HT1080 (cell line): ENCODE measurements around the gene PI4KA. TPM values are rescaled to one million over a fixed set of nuclear protein-coding genes. Genes with fewer than 3 reads are reported as not detected.
A peak's percentile ranks its signal among the peaks of the same experiment; 100 is the strongest.
"Not testable (repeated sequence)": the region's sequence is repeated elsewhere in the genome, so short reads cannot be mapped to it uniquely, and the experiment has no call there.

ENCODE experiments used
- DNase-seq: peaks from one replicate; pipeline ENCODE4 v3.0.0-alpha.2; 2015; ENCODE audit warnings: low read depth
- total RNA-seq: library from RNA; depleted of rRNA; stranded (reverse); fragments of >200 nt; shearing (Covaris generic); gene quantifications from 2 replicates; pipeline ENCODE4 v1.2.3, GENCODE V29; 2014

The PI4KA gene
- total RNA-seq, 1 experiment from 2014 or later, result 35.9 TPM

DNA sequence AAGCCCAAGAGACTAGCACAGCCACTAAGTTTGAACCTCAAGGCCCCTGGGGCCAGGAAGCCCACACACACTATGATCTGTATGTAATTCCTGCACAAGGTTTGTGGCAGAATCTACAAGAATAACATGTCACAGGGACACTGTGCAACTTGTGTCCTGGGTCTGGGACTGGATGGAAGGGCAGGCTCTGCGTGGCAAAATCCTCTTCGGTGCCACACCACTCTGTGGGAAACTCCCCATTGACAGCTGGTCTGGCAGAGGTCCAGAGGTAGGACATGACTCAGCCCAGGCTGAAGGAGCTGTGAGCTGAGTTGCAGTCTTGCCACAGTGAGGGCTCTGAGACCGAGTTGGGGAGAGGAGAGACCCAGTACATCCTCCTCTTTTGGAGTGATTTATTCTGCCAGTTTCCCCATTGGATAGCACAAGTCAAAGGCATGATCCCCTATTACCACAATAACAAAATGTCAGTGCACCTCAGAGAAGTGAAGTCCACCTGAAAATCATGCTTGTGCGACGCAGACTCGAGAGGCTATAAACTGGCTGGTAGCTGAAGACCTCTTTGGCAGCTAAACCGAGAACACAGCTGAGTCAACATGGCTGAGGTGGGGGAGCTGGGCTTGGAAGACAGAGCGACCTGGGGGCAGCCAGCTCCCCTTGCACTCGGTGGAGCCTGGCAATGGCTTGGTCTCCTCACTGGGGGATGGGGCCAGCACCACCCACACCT lies 108.0 kb downstream of the PI4KA start:
- DNase-seq, result peak; percentile 72

- DNase-seq, result no peak
These were observed 109.2 kb downstream of the PI4KA start for GRCh38 chr22:20749453-20749852.

DNA sequence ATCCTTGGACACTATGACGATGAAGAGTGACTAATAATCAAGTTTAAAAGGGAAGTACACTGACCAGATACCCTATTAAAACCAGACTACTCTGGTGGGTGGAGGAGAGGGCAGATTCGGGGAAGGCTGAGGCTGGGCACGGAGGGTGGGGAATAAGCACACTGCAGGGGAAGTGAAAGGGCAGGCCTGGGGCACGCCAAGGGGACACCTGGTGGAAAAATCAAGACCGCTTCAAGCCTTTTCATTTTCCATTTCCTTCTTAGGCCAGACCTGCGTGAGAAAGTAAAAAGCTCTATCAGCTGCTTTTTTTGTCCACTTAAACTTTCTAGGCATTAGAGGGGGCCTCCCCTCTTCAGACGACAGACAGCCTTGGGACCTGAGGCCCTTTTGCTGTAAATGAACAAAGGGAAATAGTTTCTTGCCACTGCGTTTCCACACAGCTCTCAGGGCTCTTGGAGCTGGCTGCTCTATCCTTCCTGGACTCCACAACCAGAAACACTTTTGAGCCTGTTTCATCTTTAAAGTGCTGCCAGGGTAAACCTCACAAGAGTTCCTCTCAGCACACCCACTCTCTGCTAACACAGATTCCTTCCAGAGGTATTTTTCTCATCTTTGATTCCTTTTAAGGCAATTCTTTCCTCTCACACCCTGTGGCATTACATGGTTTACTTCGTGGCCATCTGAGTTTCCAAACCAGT lies 109.7 kb downstream of the PI4KA start:
- no peak for DNase-seq

- DNase-seq, result no peak
These were observed 110.5 kb downstream of the PI4KA start for GRCh38 chr22:20748082-20748481.

DNA sequence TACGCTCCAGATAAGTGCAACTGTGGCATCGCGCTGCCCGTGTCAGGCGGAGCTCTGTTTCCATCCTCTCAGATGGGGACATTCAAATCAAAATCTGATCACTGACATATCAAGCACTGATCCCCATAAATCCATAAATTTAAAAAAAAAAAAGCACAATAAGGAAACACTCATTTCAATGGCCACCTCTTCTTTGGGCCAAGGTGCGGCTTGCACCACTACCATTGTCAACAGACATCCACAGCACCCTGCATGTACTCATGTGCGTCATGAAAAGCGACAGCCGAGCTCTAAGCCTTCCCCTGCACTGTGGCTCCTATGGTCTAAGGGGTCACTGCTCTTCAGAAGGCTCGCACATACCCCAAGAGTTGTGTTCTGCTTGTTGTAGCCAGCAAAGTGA lies 111.4 kb downstream of the PI4KA start:
- no peak for DNase-seq

DNA sequence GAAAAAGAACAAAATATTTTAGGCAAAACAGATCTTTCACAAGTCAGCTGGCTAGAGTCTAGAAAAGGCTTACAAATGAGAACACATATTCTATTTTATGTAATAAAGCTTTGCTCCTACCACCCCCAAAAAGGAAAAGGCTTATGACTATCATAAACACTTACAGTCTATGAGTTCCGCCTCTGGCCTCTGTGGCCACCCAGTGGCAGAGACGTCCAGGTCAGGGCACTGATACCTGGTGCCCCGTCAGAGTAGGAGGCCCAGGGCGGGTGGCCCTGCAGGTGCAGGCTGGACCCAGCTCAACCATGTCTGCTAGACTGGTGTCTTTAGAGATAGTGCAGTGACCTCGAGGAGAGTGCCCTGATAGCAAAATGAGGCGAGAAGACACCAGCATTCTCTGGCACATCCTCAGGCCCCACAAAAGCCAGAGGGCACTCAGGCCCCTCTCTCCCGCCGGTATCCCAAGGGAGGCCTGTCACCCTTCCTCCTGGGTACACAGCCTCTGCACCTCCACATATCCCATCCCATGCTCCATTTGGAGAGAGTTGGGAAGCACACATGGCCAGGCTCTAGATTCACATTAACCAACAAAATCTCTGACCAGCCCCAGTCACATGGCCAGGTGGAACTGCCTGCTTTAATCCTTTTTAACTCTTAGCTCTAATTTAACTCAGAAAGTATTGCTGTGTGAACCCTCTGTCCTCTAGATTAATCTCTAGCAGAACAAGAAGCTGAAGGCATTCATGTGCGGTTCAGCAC lies 112.0 kb downstream of the PI4KA start:
- DNase-seq, result no peak

DNA sequence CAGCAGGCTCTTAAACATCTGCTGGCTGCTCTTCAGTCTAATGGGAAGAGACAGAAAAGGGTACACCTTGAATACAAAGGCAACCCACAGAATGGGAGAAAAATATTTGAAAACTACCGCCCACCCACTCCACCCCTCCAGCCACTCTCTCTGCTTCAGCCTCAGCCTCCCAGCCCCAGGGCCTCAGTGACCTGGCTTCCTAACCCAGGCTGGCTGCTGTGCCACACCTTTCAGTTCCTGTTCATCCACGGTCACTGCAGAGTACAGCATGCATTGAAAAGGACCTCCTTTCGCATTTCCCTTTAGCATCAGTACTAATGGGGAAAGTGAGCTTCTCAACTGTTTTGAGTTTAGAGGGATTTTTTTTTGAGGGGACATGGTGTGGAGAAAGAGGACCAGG lies 113.5 kb downstream of the PI4KA start:
- DNase-seq, result no peak

- no peak for DNase-seq
These were observed 114.2 kb downstream of the PI4KA start for GRCh38 chr22:20744456-20744855.

- DNase-seq, result no peak
These were observed 115.8 kb downstream of the PI4KA start for GRCh38 chr22:20742764-20743163.

GRCh38 chr22:20741634-20742581 lies 116.7 kb downstream of the PI4KA start:
- peak; percentile 18 for DNase-seq

- DNase-seq, result no peak
These were observed 117.5 kb downstream of the PI4KA start for GRCh38 chr22:20741008-20741633.

DNA sequence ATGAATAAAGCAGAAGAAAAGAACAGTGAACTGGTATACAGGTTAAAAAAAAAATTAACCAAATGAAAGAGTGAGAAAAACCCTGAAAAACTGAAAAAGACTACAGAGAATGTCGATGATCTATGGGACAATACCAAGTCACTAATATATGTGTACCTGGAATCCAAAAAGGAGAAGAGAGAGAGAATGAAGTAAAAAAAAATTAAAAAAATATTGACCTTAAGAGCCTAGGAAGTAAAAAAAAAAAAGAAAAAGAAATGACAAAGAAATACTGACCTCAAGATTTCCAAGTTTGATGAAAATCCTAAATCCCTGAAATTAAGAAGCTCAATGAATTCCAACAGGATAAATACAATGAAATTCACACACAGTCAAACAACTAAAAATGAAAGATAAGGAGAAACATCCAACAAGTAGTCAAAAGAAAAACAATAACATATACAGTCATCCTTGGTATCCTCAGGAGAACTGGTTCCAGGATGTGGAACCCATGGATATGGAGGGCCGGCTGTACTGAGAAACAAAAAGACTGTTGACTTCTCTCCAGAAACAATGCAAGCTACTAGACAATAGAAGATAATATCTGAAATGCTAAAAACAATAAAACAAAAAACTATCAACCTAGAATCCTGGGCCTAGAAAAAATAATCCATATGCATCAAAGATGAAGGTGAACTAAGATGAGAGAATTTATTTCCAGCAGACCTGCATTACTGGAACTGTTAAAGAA lies 118.2 kb downstream of the PI4KA start:
- no peak for DNase-seq

GRCh38 chr22:20738394-20739089 lies 120.1 kb downstream of the PI4KA start:
- no peak for DNase-seq

GRCh38 chr22:20736891-20737290 lies 121.7 kb downstream of the PI4KA start:
- not testable (repeated sequence) for DNase-seq

- not testable (repeated sequence) for DNase-seq
These were observed 123.1 kb downstream of the PI4KA start for GRCh38 chr22:20735356-20736162.

GRCh38 chr22:20732431-20732830 lies 126.2 kb downstream of the PI4KA start:
- not testable (repeated sequence) for DNase-seq

DNA sequence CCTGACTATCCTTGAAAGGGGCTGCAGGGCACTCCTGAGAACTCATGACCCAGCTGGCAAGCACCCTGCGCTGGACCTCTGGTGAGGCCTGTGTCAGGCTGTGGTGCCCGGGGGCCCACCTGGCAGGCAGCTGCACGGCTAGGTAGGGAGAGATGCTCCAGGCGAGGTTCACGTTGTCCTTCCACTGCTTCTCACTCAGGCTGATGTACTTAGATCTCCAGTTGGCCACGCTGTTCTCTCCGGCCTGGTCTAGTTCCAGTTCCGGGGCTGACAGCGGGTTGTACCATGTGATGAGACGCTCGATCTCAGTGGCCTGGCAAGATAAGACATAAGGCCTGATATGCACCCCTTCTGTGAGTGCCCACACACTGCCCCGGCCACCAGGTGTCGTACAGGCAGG lies 129.4 kb downstream of the PI4KA start:
- DNase-seq, result no peak

DNA sequence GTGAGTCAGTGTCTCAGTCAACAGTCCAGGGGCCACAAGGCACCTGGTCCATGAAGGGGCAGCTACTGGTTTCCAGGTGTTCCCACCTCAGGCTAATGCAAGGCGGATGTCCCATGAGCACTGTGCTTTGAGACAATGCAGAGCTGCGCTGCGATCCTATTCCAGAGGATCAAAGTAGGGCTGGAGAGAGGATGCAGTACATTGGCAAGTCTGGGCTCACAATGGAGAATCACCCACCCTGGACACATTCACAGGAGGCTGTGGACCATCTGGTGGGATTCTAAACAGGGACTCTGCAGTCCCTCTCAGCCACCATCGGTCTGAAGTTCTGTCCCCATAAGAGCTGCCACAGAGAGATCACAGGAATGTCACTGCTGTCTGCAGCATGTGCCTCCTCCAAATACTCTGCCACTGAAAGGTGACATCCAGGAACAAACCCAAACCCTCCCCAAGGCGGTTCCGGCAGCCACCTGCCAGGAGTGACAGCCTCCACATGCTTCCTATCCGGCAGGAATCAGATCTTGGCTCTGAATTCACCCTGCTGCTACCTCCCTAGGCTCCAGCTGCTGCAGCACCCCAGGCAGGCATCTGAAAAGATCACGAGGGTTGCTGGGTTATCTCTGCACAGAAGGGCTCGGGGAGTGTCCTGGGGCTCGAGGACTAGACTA lies 130.0 kb downstream of the PI4KA start:
- DNase-seq, result no peak
